ENCODE measurements around the gene ZC3H10. TPM values are rescaled to one million over a fixed set of nuclear protein-coding genes. Genes with fewer than 3 reads are reported as not detected.

Gene ZC3H10
- total and polyA plus RNA-seq, 2 of the 13 experiments (the other 11 are each of a cell fraction or from before 2014, with no cell fraction given) = 0.70 to 2.3 TPM

DNA sequence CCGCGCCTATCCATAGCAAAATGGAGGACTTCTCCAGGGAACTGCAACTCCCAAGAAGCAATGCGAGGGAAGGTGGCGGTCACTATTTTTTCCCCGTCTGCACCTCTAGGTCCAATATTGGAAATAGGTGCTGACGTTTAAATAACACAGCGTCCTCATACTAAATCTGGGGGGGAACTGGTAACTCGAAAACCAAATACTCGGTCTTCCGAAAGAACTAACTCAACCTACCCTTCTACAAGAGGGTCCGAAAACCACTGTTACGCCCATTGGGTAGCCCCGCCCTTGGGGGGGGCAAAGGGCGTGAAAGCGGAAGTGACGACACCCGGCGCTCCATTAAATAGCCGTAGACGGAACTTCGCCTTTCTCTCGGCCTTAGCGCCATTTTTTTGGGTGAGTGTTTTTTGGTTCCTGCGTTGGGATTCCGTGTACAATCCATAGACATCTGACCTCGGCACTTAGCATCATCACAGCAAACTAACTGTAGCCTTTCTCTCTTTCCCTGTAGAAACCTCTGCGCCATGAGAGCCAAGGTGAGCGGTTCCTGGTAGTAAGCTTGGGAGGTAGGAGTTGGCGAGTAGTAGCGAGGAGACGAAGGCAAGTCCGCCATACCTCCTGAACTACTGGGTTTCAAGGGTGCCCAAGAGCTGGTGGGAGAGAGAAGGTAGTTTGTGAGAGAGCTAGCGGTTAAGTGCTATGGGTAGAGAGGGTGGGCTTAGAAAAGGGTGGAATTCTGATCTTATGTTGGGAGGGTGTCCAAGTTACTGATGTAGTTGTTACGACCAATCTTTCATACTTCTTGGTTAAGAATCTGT, 1.6 kb upstream of the ZC3H10 start, which contains the start of gene RPL41 (continued):
- TF ChIP-seq ARHGAP35 (CRISPR knock-in tag; IDR thresholded peaks at IDR 0.05; ENCODE audit: borderline replicate concordance) (no peak), ZNF672 (CRISPR knock-in tag; IDR thresholded peaks at IDR 0.05) (no peak), TMF1 (CRISPR knock-in tag; IDR thresholded peaks at IDR 0.05; ENCODE audit: low read depth) (peak; percentile 80; the same call in 1 of the 2 replicates), FOXK2 (IDR thresholded peaks at IDR 0.05) (no peak), ZNF205 (CRISPR knock-in tag; IDR thresholded peaks at IDR 0.05) (0 out of 2 replicates have a peak, but pooled peaks have one; percentile 73), MXD4 (CRISPR knock-in tag; IDR thresholded peaks at IDR 0.05) (peak; percentile 64; the same call in 1 of the 2 replicates), SRY (CRISPR knock-in tag; IDR thresholded peaks at IDR 0.05) (0 out of 2 replicates have a peak, but pooled peaks have one; percentile 59), HDAC1 (CRISPR knock-in tag; IDR thresholded peaks at IDR 0.05) (peak; percentile 25; the same call in 1 of the 2 replicates), MAZ (IDR thresholded peaks at IDR 0.05; ENCODE audit: borderline replicate concordance, low read depth, low read length) (peak; percentile 86; the same call in 1 of the 2 replicates), MAZ (CRISPR knock-in tag; IDR thresholded peaks at IDR 0.05; ENCODE audit: low read depth) (peak; percentile 55; the same call in 1 of the 2 replicates), TOPORS (CRISPR knock-in tag; IDR thresholded peaks at IDR 0.05) (0 out of 2 replicates have a peak, but pooled peaks have one; percentile 43), YY1 (IDR thresholded peaks at IDR 0.05; ENCODE audit: insufficient read depth, insufficient replicate concordance, low read depth, low read length) (peak; percentile 88), CBX5 (CRISPR knock-in tag; IDR thresholded peaks at IDR 0.05; ENCODE audit: borderline replicate concordance) (peak; percentile 61; the same call in 1 of the 2 replicates), ZFP36 (IDR thresholded peaks at IDR 0.05; ENCODE audit: borderline replicate concordance, low read depth, low read length, partially characterized antibody) (no peak), CHD4 (IDR thresholded peaks at IDR 0.05; ENCODE audit: borderline replicate concordance, low read length) (no peak)
- TF ChIP-seq, protein P1, sequence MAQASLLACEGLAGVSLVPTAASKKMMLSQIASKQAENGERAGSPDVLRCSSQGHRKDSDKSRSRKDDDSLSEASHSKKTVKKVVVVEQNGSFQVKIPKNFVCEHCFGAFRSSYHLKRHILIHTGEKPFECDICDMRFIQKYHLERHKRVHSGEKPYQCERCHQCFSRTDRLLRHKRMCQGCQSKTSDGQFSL (CRISPR knock-in tag; IDR thresholded peaks at IDR 0.05) = peak; percentile 99
- TF ChIP-seq, protein P2, sequence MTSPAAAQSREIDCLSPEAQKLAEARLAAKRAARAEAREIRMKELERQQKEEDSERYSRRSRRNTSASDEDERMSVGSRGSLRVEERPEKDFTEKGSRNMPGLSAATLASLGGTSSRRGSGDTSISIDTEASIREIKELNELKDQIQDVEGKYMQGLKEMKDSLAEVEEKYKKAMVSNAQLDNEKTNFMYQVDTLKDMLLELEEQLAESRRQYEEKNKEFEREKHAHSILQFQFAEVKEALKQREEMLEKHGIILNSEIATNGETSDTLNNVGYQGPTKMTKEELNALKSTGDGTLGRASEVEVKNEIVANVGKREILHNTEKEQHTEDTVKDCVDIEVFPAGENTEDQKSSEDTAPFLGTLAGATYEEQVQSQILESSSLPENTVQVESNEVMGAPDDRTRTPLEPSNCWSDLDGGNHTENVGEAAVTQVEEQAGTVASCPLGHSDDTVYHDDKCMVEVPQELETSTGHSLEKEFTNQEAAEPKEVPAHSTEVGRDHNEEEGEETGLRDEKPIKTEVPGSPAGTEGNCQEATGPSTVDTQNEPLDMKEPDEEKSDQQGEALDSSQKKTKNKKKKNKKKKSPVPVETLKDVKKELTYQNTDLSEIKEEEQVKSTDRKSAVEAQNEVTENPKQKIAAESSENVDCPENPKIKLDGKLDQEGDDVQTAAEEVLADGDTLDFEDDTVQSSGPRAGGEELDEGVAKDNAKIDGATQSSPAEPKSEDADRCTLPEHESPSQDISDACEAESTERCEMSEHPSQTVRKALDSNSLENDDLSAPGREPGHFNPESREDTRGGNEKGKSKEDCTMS (CRISPR knock-in tag; conservative IDR thresholded peaks at IDR 0.05) = no peak
- TF ChIP-seq, protein P3, sequence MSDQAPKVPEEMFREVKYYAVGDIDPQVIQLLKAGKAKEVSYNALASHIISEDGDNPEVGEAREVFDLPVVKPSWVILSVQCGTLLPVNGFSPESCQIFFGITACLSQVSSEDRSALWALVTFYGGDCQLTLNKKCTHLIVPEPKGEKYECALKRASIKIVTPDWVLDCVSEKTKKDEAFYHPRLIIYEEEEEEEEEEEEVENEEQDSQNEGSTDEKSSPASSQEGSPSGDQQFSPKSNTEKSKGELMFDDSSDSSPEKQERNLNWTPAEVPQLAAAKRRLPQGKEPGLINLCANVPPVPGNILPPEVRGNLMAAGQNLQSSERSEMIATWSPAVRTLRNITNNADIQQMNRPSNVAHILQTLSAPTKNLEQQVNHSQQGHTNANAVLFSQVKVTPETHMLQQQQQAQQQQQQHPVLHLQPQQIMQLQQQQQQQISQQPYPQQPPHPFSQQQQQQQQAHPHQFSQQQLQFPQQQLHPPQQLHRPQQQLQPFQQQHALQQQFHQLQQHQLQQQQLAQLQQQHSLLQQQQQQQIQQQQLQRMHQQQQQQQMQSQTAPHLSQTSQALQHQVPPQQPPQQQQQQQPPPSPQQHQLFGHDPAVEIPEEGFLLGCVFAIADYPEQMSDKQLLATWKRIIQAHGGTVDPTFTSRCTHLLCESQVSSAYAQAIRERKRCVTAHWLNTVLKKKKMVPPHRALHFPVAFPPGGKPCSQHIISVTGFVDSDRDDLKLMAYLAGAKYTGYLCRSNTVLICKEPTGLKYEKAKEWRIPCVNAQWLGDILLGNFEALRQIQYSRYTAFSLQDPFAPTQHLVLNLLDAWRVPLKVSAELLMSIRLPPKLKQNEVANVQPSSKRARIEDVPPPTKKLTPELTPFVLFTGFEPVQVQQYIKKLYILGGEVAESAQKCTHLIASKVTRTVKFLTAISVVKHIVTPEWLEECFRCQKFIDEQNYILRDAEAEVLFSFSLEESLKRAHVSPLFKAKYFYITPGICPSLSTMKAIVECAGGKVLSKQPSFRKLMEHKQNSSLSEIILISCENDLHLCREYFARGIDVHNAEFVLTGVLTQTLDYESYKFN (CRISPR knock-in tag; conservative IDR thresholded peaks at IDR 0.05) = peak; percentile 57
- TF ChIP-seq, protein P4, sequence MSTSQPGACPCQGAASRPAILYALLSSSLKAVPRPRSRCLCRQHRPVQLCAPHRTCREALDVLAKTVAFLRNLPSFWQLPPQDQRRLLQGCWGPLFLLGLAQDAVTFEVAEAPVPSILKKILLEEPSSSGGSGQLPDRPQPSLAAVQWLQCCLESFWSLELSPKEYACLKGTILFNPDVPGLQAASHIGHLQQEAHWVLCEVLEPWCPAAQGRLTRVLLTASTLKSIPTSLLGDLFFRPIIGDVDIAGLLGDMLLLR (CRISPR knock-in tag; IDR thresholded peaks at IDR 0.05) = 0 out of 2 replicates have a peak, but pooled peaks have one; percentile 51
- TF ChIP-seq, protein P5, sequence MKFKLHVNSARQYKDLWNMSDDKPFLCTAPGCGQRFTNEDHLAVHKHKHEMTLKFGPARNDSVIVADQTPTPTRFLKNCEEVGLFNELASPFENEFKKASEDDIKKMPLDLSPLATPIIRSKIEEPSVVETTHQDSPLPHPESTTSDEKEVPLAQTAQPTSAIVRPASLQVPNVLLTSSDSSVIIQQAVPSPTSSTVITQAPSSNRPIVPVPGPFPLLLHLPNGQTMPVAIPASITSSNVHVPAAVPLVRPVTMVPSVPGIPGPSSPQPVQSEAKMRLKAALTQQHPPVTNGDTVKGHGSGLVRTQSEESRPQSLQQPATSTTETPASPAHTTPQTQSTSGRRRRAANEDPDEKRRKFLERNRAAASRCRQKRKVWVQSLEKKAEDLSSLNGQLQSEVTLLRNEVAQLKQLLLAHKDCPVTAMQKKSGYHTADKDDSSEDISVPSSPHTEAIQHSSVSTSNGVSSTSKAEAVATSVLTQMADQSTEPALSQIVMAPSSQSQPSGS (CRISPR knock-in tag; IDR thresholded peaks at IDR 0.05) = peak; percentile 48; the same call in 1 of the 2 replicates

Measured in HepG2 (cell line).